GM10266 (cell line): ENCODE results near the gene NRG2.

Source experiments
- DNase-seq: peaks from one replicate; pipeline ENCODE4 v3.0.0; 2012; ENCODE audit errors: extremely low spot score
- CTCF ChIP-seq: IDR thresholded peaks from 2 replicates; pipeline ENCODE4 v1.5.1; 2012; ENCODE audit warnings: mild to moderate bottlenecking, low read depth; ENCODE audit not compliant: control insufficient read depth, insufficient read depth; ENCODE audit errors: missing control alignments

Gene NRG2

GRCh38 chr5:139880416-139881142 lies 162.5 kb downstream of the NRG2 start:
- no peak for DNase-seq
- no peak for TF ChIP-seq CTCF

- no peak for TF ChIP-seq CTCF
Measured at GRCh38 chr5:139878093-139878492, 165.0 kb downstream of the NRG2 start.

GRCh38 chr5:139877129-139877597 lies 165.9 kb downstream of the NRG2 start:
- DNase-seq = no peak
- no peak for TF ChIP-seq CTCF

More at GRCh38 chr5:139878093-139878492, 165.0 kb downstream of the NRG2 start:
- no peak for DNase-seq

- TF ChIP-seq CTCF = no peak
- DNase-seq = no peak
Measured at GRCh38 chr5:139875957-139876356, 167.1 kb downstream of the NRG2 start.

- TF ChIP-seq CTCF = no peak
- no peak for DNase-seq
Measured at GRCh38 chr5:139872851-139873794, 170.0 kb downstream of the NRG2 start.

GRCh38 chr5:139872052-139872766 lies 170.9 kb downstream of the NRG2 start:
- TF ChIP-seq CTCF = no peak
- DNase-seq = no peak
